HG03442 (cell line): Measurements from ENCODE around the gene FHIT.
A peak's percentile ranks its signal among the peaks of the same experiment; 100 is the strongest.

Experiments used
- ATAC-seq: cut with Tn5 transposase; IDR thresholded peaks from one replicate; pipeline ENCODE4 v1.9.1; 2021; ENCODE audit warnings: mild to moderate bottlenecking, moderate library complexity; ENCODE audit not compliant: unreplicated experiment

Gene FHIT

GRCh38 chr3:60528651-60529050 lies 722.6 kb downstream of the FHIT start:
- ATAC-seq = peak; percentile 71

- no peak for ATAC-seq
Measured at GRCh38 chr3:60523536-60523935, 727.7 kb downstream of the FHIT start.

- no peak for ATAC-seq
Measured at GRCh38 chr3:60517134-60517533, 734.1 kb downstream of the FHIT start.

GRCh38 chr3:60514866-60515265 lies 736.4 kb downstream of the FHIT start:
- ATAC-seq = no peak

GRCh38 chr3:60514085-60514649 lies 737.1 kb downstream of the FHIT start:
- no peak for ATAC-seq

GRCh38 chr3:60513241-60513640 lies 738.0 kb downstream of the FHIT start:
- no peak for ATAC-seq

GRCh38 chr3:60512506-60512905 lies 738.7 kb downstream of the FHIT start:
- ATAC-seq = no peak

GRCh38 chr3:60509471-60509870 lies 741.8 kb downstream of the FHIT start:
- no peak for ATAC-seq

- ATAC-seq = no peak
Measured at GRCh38 chr3:60504827-60505457, 746.3 kb downstream of the FHIT start.

- no peak for ATAC-seq
Measured at GRCh38 chr3:60501314-60501713, 749.9 kb downstream of the FHIT start.

GRCh38 chr3:60497902-60498301 lies 753.4 kb downstream of the FHIT start:
- ATAC-seq = no peak

GRCh38 chr3:60490992-60491391 lies 760.3 kb downstream of the FHIT start:
- ATAC-seq = no peak

GRCh38 chr3:60475096-60475495 lies 776.2 kb downstream of the FHIT start:
- no peak for ATAC-seq

- no peak for ATAC-seq
Measured at GRCh38 chr3:60469481-60469880, 781.8 kb downstream of the FHIT start.

GRCh38 chr3:60463685-60464084 lies 787.6 kb downstream of the FHIT start:
- no peak for ATAC-seq

GRCh38 chr3:60461267-60461666 lies 790.0 kb downstream of the FHIT start:
- ATAC-seq = no peak

- no peak for ATAC-seq
Measured at GRCh38 chr3:60456180-60456579, 795.1 kb downstream of the FHIT start.

- ATAC-seq = no peak
Measured at GRCh38 chr3:60453326-60453725, 797.9 kb downstream of the FHIT start.

GRCh38 chr3:60448696-60449095 lies 802.6 kb downstream of the FHIT start:
- no peak for ATAC-seq

GRCh38 chr3:60445446-60445845 lies 805.8 kb downstream of the FHIT start:
- ATAC-seq = no peak

GRCh38 chr3:60444898-60445437 lies 806.3 kb downstream of the FHIT start:
- ATAC-seq = no peak

- ATAC-seq = no peak
Measured at GRCh38 chr3:60440869-60441268, 810.4 kb downstream of the FHIT start.
